Measurements from ENCODE around the gene TMEM175. TPM values are rescaled to one million over a fixed set of nuclear protein-coding genes. Genes with fewer than 3 reads are reported as not detected.

Gene TMEM175
- total and polyA plus RNA-seq, 9 of the 15 experiments (the other 6 are each of a cell fraction or from before 2014, with no cell fraction given) = 0.13 to 30.9 (median 9.4) TPM

GRCh38 chr4:988726-989721 is 56.8 kb downstream of the TMEM175 start (continued):
- TF ChIP-seq, protein P1, sequence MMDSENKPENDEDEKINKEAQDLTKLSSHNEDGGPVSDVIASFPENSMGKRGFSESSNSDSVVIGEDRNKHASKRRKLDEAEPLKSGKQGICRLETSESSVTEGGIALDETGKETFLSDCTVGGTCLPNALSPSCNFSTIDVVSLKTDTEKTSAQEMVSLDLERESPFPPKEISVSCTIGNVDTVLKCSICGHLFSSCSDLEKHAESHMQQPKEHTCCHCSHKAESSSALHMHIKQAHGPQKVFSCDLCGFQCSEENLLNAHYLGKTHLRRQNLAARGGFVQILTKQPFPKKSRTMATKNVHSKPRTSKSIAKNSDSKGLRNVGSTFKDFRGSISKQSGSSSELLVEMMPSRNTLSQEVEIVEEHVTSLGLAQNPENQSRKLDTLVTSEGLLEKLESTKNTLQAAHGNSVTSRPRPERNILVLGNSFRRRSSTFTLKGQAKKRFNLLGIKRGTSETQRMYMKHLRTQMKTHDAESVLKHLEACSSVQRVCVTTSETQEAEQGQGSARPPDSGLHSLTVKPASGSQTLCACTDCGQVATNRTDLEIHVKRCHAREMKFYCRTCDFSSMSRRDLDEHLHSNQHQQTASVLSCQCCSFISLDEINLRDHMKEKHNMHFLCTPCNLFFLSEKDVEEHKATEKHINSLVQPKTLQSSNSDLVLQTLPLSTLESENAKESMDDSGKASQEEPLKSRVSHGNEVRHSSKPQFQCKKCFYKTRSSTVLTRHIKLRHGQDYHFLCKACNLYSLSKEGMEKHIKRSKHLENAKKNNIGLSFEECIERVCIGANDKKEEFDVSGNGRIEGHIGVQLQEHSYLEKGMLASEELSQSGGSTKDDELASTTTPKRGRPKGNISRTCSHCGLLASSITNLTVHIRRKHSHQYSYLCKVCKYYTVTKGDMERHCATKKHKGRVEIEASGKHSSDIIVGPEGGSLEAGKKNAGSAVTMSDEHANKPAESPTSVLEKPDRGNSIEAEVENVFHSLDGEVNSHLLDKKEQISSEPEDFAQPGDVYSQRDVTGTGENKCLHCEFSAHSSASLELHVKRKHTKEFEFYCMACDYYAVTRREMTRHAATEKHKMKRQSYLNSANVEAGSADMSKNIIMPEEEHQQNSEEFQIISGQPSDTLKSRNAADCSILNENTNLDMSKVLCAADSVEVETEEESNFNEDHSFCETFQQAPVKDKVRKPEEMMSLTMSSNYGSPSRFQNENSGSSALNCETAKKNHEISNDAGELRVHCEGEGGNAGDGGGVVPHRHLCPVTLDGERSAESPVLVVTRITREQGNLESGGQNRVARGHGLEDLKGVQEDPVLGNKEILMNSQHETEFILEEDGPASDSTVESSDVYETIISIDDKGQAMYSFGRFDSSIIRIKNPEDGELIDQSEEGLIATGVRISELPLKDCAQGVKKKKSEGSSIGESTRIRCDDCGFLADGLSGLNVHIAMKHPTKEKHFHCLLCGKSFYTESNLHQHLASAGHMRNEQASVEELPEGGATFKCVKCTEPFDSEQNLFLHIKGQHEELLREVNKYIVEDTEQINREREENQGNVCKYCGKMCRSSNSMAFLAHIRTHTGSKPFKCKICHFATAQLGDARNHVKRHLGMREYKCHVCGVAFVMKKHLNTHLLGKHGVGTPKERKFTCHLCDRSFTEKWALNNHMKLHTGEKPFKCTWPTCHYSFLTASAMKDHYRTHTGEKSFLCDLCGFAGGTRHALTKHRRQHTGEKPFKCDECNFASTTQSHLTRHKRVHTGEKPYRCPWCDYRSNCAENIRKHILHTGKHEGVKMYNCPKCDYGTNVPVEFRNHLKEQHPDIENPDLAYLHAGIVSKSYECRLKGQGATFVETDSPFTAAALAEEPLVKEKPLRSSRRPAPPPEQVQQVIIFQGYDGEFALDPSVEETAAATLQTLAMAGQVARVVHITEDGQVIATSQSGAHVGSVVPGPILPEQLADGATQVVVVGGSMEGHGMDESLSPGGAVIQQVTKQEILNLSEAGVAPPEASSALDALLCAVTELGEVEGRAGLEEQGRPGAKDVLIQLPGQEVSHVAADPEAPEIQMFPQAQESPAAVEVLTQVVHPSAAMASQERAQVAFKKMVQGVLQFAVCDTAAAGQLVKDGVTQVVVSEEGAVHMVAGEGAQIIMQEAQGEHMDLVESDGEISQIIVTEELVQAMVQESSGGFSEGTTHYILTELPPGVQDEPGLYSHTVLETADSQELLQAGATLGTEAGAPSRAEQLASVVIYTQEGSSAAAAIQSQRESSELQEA (IDR thresholded peaks at IDR 0.05; ENCODE audit: low read depth) = no peak
- TF ChIP-seq LCOR (CRISPR knock-in tag; IDR thresholded peaks at IDR 0.05) (no peak), NR2F6 (CRISPR knock-in tag; IDR thresholded peaks at IDR 0.05) (no peak), ZNF263 (CRISPR knock-in tag; IDR thresholded peaks at IDR 0.05; ENCODE audit: borderline replicate concordance) (no peak), MNT (conservative IDR thresholded peaks at IDR 0.05) (no peak), BMI1 (IDR thresholded peaks at IDR 0.05; ENCODE audit: low read length) (no peak), SUPT5H (IDR thresholded peaks at IDR 0.05) (no peak), ZNF174 (CRISPR knock-in tag; IDR thresholded peaks at IDR 0.05) (no peak), SMARCE1 (IDR thresholded peaks at IDR 0.05) (no peak), HIVEP1 (CRISPR knock-in tag; IDR thresholded peaks at IDR 0.05) (no peak), NUFIP1 (IDR thresholded peaks at IDR 0.05; ENCODE audit: partially characterized antibody) (no peak), MAFG (tag; conservative IDR thresholded peaks at IDR 0.05) (no peak), CREBBP (IDR thresholded peaks at IDR 0.05; ENCODE audit: low read depth, low read length) (no peak), ELF2 (CRISPR knock-in tag; IDR thresholded peaks at IDR 0.05) (no peak)

Measured in K562 (cell line).